ENCODE measurements around the gene TUBB4B.
"Not testable (repeated sequence)": the region's sequence is repeated elsewhere in the genome, so short reads cannot be mapped to it uniquely, and the experiment has no call there.

The TUBB4B gene

DNA sequence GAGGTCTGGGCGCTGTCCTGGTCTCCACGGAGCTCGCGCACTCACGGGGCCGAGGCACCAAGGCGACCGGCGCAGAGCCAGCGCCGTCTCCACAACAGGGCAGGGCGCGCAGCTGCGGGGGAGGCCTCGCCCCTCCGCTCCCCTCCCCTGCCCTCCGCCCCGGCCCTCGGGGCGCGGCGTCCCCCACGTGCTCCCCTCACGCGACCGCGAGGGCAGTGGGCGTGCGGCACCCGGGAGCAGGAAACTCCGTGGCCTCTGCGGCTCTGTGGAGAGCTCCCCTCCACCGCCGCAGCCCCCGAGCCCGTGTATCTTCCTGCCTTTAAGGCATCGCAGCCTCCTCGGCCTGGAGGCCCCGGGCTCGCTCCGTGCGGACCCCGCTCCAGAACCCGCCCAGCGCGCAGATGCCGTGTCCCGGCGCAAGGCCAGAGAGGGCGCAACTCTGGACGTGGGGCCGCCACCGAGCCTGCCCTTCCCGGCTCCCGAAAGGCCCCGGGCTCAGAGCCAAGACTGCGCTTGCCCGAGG is 708 bp upstream of the TUBB4B start:
- TF ChIP-seq, protein P1, sequence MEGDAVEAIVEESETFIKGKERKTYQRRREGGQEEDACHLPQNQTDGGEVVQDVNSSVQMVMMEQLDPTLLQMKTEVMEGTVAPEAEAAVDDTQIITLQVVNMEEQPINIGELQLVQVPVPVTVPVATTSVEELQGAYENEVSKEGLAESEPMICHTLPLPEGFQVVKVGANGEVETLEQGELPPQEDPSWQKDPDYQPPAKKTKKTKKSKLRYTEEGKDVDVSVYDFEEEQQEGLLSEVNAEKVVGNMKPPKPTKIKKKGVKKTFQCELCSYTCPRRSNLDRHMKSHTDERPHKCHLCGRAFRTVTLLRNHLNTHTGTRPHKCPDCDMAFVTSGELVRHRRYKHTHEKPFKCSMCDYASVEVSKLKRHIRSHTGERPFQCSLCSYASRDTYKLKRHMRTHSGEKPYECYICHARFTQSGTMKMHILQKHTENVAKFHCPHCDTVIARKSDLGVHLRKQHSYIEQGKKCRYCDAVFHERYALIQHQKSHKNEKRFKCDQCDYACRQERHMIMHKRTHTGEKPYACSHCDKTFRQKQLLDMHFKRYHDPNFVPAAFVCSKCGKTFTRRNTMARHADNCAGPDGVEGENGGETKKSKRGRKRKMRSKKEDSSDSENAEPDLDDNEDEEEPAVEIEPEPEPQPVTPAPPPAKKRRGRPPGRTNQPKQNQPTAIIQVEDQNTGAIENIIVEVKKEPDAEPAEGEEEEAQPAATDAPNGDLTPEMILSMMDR (IDR thresholded peaks at IDR 0.05; ENCODE audit: control extremely low read depth, extremely low read depth, low read depth, missing control alignments): peak; percentile 26
- DNase-seq (ENCODE audit: extremely low spot score): peak; percentile 66
- ChIA-PET CTCF (interaction anchor here (0.8 to 8.0 kb wide), 11 partner anchors 10 to 304 kb away, joined by 3 to 92 read pairs (median 4); partner anchors contain the start of genes CYSRT1, EXD3, LRRC26 and NELFB), POLR2A (interaction anchor here (0.5 to 6.8 kb wide), 43 partner anchors 9 to 293 kb away, joined by 3 to 124 read pairs (median 5); partner anchors contain the start of genes ANAPC2, CYSRT1, EXD3 and MAN1B1)

GRCh38 chr9:137241490-137242268 is 592 bp downstream of the TUBB4B start:
- ChIA-PET CTCF (interaction anchor here (0.8 to 8.0 kb wide), 10 partner anchors 12 to 212 kb away, joined by 3 to 92 read pairs (median 4); partner anchors contain the start of genes CYSRT1, NELFB, RNF208 and RNF224), POLR2A (interaction anchor here (0.8 to 6.8 kb wide), 27 partner anchors 8 to 436 kb away, joined by 3 to 124 read pairs (median 4); partner anchors contain the start of genes CYSRT1, NDOR1, NELFB and RNF224)
- peak; percentile 64 for DNase-seq (ENCODE audit: extremely low spot score)
- TF ChIP-seq, protein P1 (IDR thresholded peaks at IDR 0.05; ENCODE audit: control extremely low read depth, extremely low read depth, low read depth, missing control alignments): no peak

- TF ChIP-seq, protein P1 (IDR thresholded peaks at IDR 0.05; ENCODE audit: control extremely low read depth, extremely low read depth, low read depth, missing control alignments): no peak
- POLR2A ChIA-PET: interaction anchor here (0.5 to 6.8 kb wide), 19 partner anchors 11 to 436 kb away, joined by 3 to 124 read pairs (median 4); partner anchors contain the start of genes MAN1B1, NDOR1, NELFB and NRARP
- CTCF ChIA-PET: interaction anchor here (0.8 to 2.5 kb wide), 6 partner anchors 11 to 127 kb away, joined by 3 to 10 read pairs (median 3); partner anchors contain the start of genes NELFB and RNF224
- DNase-seq (ENCODE audit: extremely low spot score): no peak
Observed at GRCh38 chr9:137242269-137243203, 1.4 kb downstream of the TUBB4B start.

GRCh38 chr9:137243266-137243625 is 2.2 kb downstream of the TUBB4B start:
- ChIA-PET POLR2A (interaction anchor here (1.0 to 6.8 kb wide), 7 partner anchors 11 to 156 kb away, joined by 3 to 124 read pairs (median 4); partner anchors contain the start of genes MAN1B1, NELFB, NRARP and STPG3), CTCF (interaction anchor here (0.9 to 2.5 kb wide), 2 partner anchors 12 to 15 kb away, joined by 4 to 10 read pairs; partner anchors contain the start of genes NELFB and RNF224)
- not testable (repeated sequence) for DNase-seq (ENCODE audit: extremely low spot score)

GRCh38 chr9:137243626-137244485 is 2.8 kb downstream of the TUBB4B start:
- no peak for DNase-seq (ENCODE audit: extremely low spot score)
- ChIA-PET CTCF (interaction anchor here (0.6 to 2.5 kb wide), 4 partner anchors 9 to 148 kb away, joined by 3 to 10 read pairs (median 4); partner anchors contain the start of gene NELFB), POLR2A (interaction anchor here (1.0 to 6.8 kb wide), 5 partner anchors 10 to 157 kb away, joined by 3 to 124 read pairs (median 4); partner anchors contain the start of genes MAN1B1, NELFB and STPG3)
- TF ChIP-seq, protein P1 (IDR thresholded peaks at IDR 0.05; ENCODE audit: control extremely low read depth, extremely low read depth, low read depth, missing control alignments): no peak
